Activated CD8-positive, alpha-beta memory T cell treated with anti-CD3 and anti-CD28 coated beads, Interleukin-2, amount 50 U/mL, for 4 hours (primary cell): ENCODE results near the gene PEX10.
A peak's percentile ranks its signal among the peaks of the same experiment; 100 is the strongest.

Experiments used
- DNase-seq: peaks from one replicate; pipeline ENCODE4 v3.0.0-alpha.2; 2020

Gene PEX10

GRCh38 chr1:2384941-2385481 lies 27.4 kb downstream of the PEX10 start:
- DNase-seq, result peak; percentile 14

- peak; percentile 8 for DNase-seq
Measured at GRCh38 chr1:2384130-2384860, 28.1 kb downstream of the PEX10 start.

- DNase-seq, result peak; percentile 9
Measured at GRCh38 chr1:2383576-2383975, 28.8 kb downstream of the PEX10 start.

- DNase-seq, result peak; percentile 33
Measured at GRCh38 chr1:2382621-2383361, 29.6 kb downstream of the PEX10 start.

- peak; percentile 81 for DNase-seq
Measured at GRCh38 chr1:2381741-2382620, 30.4 kb downstream of the PEX10 start.

GRCh38 chr1:2380816-2381591 lies 31.4 kb downstream of the PEX10 start:
- DNase-seq, result peak; percentile 14

- peak; percentile 9 for DNase-seq
Measured at GRCh38 chr1:2379733-2380404, 32.5 kb downstream of the PEX10 start.

- DNase-seq, result peak; percentile 9
Measured at GRCh38 chr1:2378956-2379732, 33.2 kb downstream of the PEX10 start.

GRCh38 chr1:2378441-2378851 lies 33.9 kb downstream of the PEX10 start:
- peak; percentile 14 for DNase-seq

GRCh38 chr1:2377751-2378440 lies 34.5 kb downstream of the PEX10 start:
- DNase-seq, result peak; percentile 13

- peak; percentile 6 for DNase-seq
Measured at GRCh38 chr1:2376931-2377672, 35.3 kb downstream of the PEX10 start.

GRCh38 chr1:2376261-2376741 lies 36.1 kb downstream of the PEX10 start:
- peak; percentile 8 for DNase-seq

GRCh38 chr1:2375923-2376260 lies 36.5 kb downstream of the PEX10 start:
- no peak for DNase-seq

- DNase-seq, result peak; percentile 10
Measured at GRCh38 chr1:2375246-2375922, 37.0 kb downstream of the PEX10 start.

- no peak for DNase-seq
Measured at GRCh38 chr1:2374252-2375155, 37.9 kb downstream of the PEX10 start.

- peak; percentile 11 for DNase-seq
Measured at GRCh38 chr1:2373551-2374251, 38.7 kb downstream of the PEX10 start.
